ENCODE data around the gene PDS5A. TPM values are rescaled to one million over a fixed set of nuclear protein-coding genes. Genes with fewer than 3 reads are reported as not detected.

Gene PDS5A
- total and polyA plus RNA-seq, 9 of the 15 experiments (the other 6 are each of a cell fraction or from before 2014, with no cell fraction given): 16.4 to 85.4 (median 70.0) TPM

DNA sequence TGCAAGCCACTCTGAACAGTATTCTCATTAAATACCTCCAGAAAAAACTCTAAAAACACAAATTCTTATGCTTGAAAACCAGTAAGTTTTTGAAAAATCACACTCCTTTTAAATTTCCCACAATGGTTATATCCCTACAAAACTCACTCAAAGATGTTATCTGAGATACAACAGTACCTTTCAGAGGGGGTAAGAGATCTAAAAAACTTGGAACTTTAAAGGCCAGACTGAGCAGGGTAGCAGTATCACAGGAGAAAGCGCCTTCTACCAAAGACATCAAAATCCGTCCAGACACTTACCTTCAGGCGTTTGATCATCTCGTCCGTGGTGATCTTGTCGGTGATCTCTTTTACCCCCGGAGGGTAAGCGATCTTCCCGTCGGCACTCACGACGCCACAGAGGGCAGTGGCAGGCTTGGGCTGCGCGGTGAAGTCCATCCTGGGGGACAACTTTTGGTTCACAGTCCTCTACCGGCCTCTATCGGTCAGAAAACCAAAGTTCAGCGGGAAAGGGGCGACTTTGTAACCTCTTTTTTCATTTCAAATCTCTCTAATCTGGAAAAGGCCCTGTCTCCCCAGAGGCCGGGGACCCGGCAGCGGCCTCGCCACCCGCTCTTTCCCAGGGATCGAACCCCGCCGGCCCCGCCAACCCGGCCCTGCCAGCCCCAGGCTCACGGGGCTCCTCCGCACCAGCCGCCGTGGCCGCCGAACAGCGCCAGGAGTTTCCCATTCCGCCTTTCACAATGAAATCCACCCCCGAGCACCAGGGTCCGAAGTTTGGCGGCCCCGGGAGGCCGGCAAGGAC, 1.4 kb downstream of the PDS5A start (continued):
- no peak for TF ChIP-seq ZNF197 (CRISPR knock-in tag; IDR thresholded peaks at IDR 0.05; ENCODE audit: low read depth)
- TF ChIP-seq ZFP30 (CRISPR knock-in tag; IDR thresholded peaks at IDR 0.05; ENCODE audit: borderline replicate concordance): no peak
- no peak for TF ChIP-seq RHOXF2B (CRISPR knock-in tag; conservative IDR thresholded peaks at IDR 0.05)
- TF ChIP-seq CHD1 (IDR thresholded peaks at IDR 0.05; ENCODE audit: low read length): peak; percentile 79
- no peak for TF ChIP-seq CLOCK (CRISPR knock-in tag; IDR thresholded peaks at IDR 0.05; ENCODE audit: borderline replicate concordance)
- TF ChIP-seq, protein P1, sequence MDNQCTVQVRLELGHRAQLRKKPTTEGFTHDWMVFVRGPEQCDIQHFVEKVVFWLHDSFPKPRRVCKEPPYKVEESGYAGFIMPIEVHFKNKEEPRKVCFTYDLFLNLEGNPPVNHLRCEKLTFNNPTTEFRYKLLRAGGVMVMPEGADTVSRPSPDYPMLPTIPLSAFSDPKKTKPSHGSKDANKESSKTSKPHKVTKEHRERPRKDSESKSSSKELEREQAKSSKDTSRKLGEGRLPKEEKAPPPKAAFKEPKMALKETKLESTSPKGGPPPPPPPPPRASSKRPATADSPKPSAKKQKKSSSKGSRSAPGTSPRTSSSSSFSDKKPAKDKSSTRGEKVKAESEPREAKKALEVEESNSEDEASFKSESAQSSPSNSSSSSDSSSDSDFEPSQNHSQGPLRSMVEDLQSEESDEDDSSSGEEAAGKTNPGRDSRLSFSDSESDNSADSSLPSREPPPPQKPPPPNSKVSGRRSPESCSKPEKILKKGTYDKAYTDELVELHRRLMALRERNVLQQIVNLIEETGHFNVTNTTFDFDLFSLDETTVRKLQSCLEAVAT (IDR thresholded peaks at IDR 0.05): peak in 1 of 2 experiments; percentile 43; a peak in 2 of 4 replicates
- TF ChIP-seq PURB (CRISPR knock-in tag; IDR thresholded peaks at IDR 0.05; ENCODE audit: low read depth): no peak
- no peak for TF ChIP-seq HMG20B (CRISPR knock-in tag; IDR thresholded peaks at IDR 0.05)
- no peak for TF ChIP-seq ID3 (CRISPR knock-in tag; IDR thresholded peaks at IDR 0.05)
- TF ChIP-seq ID3 (tag; IDR thresholded peaks at IDR 0.05): no peak
- no peak for TF ChIP-seq SREBF1 (IDR thresholded peaks at IDR 0.05; ENCODE audit: borderline replicate concordance, low read depth, low read length)
- TF ChIP-seq, protein P2, sequence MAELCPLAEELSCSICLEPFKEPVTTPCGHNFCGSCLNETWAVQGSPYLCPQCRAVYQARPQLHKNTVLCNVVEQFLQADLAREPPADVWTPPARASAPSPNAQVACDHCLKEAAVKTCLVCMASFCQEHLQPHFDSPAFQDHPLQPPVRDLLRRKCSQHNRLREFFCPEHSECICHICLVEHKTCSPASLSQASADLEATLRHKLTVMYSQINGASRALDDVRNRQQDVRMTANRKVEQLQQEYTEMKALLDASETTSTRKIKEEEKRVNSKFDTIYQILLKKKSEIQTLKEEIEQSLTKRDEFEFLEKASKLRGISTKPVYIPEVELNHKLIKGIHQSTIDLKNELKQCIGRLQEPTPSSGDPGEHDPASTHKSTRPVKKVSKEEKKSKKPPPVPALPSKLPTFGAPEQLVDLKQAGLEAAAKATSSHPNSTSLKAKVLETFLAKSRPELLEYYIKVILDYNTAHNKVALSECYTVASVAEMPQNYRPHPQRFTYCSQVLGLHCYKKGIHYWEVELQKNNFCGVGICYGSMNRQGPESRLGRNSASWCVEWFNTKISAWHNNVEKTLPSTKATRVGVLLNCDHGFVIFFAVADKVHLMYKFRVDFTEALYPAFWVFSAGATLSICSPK (IDR thresholded peaks at IDR 0.05; ENCODE audit: borderline replicate concordance): no peak
- TF ChIP-seq EP400 (IDR thresholded peaks at IDR 0.05): 0 out of 2 replicates have a peak, but pooled peaks have one; percentile 31
- TF ChIP-seq TOE1 (IDR thresholded peaks at IDR 0.05; ENCODE audit: borderline replicate concordance): no peak
- TF ChIP-seq TOE1 (CRISPR knock-in tag; IDR thresholded peaks at IDR 0.05; ENCODE audit: borderline replicate concordance, low read depth): no peak
- no peak for TF ChIP-seq ZNF507 (tag; conservative IDR thresholded peaks at IDR 0.05)
- peak; percentile 47 for TF ChIP-seq CREM (IDR thresholded peaks at IDR 0.05; ENCODE audit: low read depth)
- TF ChIP-seq ARID3A (IDR thresholded peaks at IDR 0.05; ENCODE audit: borderline replicate concordance, low read depth, low read length): no peak
- TF ChIP-seq MBD2 (IDR thresholded peaks at IDR 0.05; ENCODE audit: borderline replicate concordance, low read depth): no peak

All from K562 (cell line).